ENCODE measurements around the gene KLHL7. TPM values are rescaled to one million over a fixed set of nuclear protein-coding genes. Genes with fewer than 3 reads are reported as not detected.

Gene KLHL7
- total RNA-seq, 1 donor from 2014 or later = 38.7 TPM

- no peak overlapping the region for H3K4me2 ChIP-seq (ENCODE audit: low read length)
- H3K27me3 Mint-ChIP-seq (ENCODE audit: low read depth, unreplicated experiment) = no peaks in the 10 kb centered on the region
- no peak for FAIRE-seq
These were observed 62.7 kb downstream of the KLHL7 start for GRCh38 chr7:23168111-23168885.

GRCh38 chr7:23175938-23176337 lies 70.4 kb downstream of the KLHL7 start:
- Histone ChIP-seq H4K20me1 (ENCODE audit: insufficient read depth, low read length) (no peaks in the 10 kb centered on the region), H2AFZ (ENCODE audit: low read depth, low read length) (no peak overlapping the region), H3K4me3 (ENCODE audit: insufficient read depth, low read depth, low read length) (no peak overlapping the region), H3K27me3 (ENCODE audit: insufficient read depth, low read length) (no peaks in the 10 kb centered on the region), H3K79me2 (ENCODE audit: insufficient read depth, low read length) (no peaks in the 10 kb centered on the region), H3K4me1 (ENCODE audit: insufficient read depth, low read length) (no peaks in the 10 kb centered on the region), H3K36me3 (ENCODE audit: insufficient read depth, low read length) (no peaks in the 10 kb centered on the region), H3K9me3 (ENCODE audit: insufficient read depth, low read depth, low read length) (no peaks in the 10 kb centered on the region), H3K4me2 (ENCODE audit: low read length) (no peak overlapping the region), H3K9ac (ENCODE audit: low read length) (no peak overlapping the region), H3K27ac (ENCODE audit: low read depth, low read length) (no peak overlapping the region)
- Mint-ChIP-seq H3K27ac (ENCODE audit: unreplicated experiment) (no peak overlapping the region), H3K36me3 (ENCODE audit: low read depth, unreplicated experiment) (no peaks in the 10 kb centered on the region), H3K4me3 (ENCODE audit: unreplicated experiment) (no peak overlapping the region), H3K27me3 (ENCODE audit: low read depth, unreplicated experiment) (no peaks in the 10 kb centered on the region), H3K9me3 (ENCODE audit: unreplicated experiment) (no peaks in the 10 kb centered on the region), H3K4me1 (ENCODE audit: low read depth, unreplicated experiment) (no peaks in the 10 kb centered on the region)
- no peak for FAIRE-seq
- no peak for DNase-seq (ENCODE audit: low read depth)
- TF ChIP-seq EZH2 (IDR thresholded peaks at IDR 0.05; ENCODE audit: insufficient read depth, low read length) = no peak
- no peak for TF ChIP-seq CTCF (IDR thresholded peaks at IDR 0.05; ENCODE audit: insufficient read depth, low read depth, low read length)

More at GRCh38 chr7:23168111-23168885, 62.7 kb downstream of the KLHL7 start:
- Histone ChIP-seq H3K79me2 (ENCODE audit: insufficient read depth, low read length) (no peaks in the 10 kb centered on the region), H3K9ac (ENCODE audit: low read length) (no peak overlapping the region), H2AFZ (ENCODE audit: low read depth, low read length) (no peak overlapping the region), H3K9me3 (ENCODE audit: insufficient read depth, low read depth, low read length) (no peaks in the 10 kb centered on the region), H3K4me1 (ENCODE audit: insufficient read depth, low read length) (no peaks in the 10 kb centered on the region), H3K27me3 (ENCODE audit: insufficient read depth, low read length) (no peaks in the 10 kb centered on the region), H4K20me1 (ENCODE audit: insufficient read depth, low read length) (no peaks in the 10 kb centered on the region), H3K36me3 (ENCODE audit: insufficient read depth, low read length) (peaks cover 3% of the 10 kb centered on the region), H3K4me3 (ENCODE audit: insufficient read depth, low read depth, low read length) (no peak overlapping the region), H3K27ac (ENCODE audit: low read depth, low read length) (no peak overlapping the region)
- H3K27ac Mint-ChIP-seq (ENCODE audit: unreplicated experiment) = no peak overlapping the region
- no peak for DNase-seq (ENCODE audit: low read depth)
- TF ChIP-seq EZH2 (IDR thresholded peaks at IDR 0.05; ENCODE audit: insufficient read depth, low read length) = no peak
- TF ChIP-seq CTCF (IDR thresholded peaks at IDR 0.05; ENCODE audit: insufficient read depth, low read depth, low read length) = no peak
- H3K36me3 Mint-ChIP-seq (ENCODE audit: low read depth, unreplicated experiment) = no peaks in the 10 kb centered on the region
- no peaks in the 10 kb centered on the region for H3K9me3 Mint-ChIP-seq (ENCODE audit: unreplicated experiment)
- H3K4me3 Mint-ChIP-seq (ENCODE audit: unreplicated experiment) = no peak overlapping the region
- H3K4me1 Mint-ChIP-seq (ENCODE audit: low read depth, unreplicated experiment) = no peaks in the 10 kb centered on the region

All from astrocyte (in vitro differentiated cells and primary cell).